Upper lobe of left lung (tissue), 6 donors: Measurements from ENCODE around the gene TESPA1. TPM values are rescaled to one million over a fixed set of nuclear protein-coding genes. Genes with fewer than 3 reads are reported as not detected.

Experiments
- ATAC-seq, 2 donors: fragments of 200-7000 bp; cut with Tn5 transposase; one replicate each; pipeline ENCODE4 v1.9.1; 2022; ENCODE audit warnings: mild to moderate bottlenecking in 2 of 2, moderate library complexity in 2 of 2; ENCODE audit not compliant: low FRiP score in 2 of 2
- DNase-seq, 2 donors: peaks; one replicate each; pipeline ENCODE4 v3.0.0-alpha.2; 2019 to 2020
- H3K27ac ChIP-seq, 4 donors: fragments of 200-600 bp; sonication (generic); one replicate each; pipeline ENCODE4 v1.5.1; 2016 to 2019
- H3K27me3 ChIP-seq, 4 donors: fragments of 200-600 bp; sonication (generic); one replicate each; pipeline ENCODE4 v1.5.1; 2017 to 2019
- H3K36me3 ChIP-seq, 4 donors: fragments of 200-600 bp; sonication (generic); one replicate each; pipeline ENCODE4 v1.5.1; 2016 to 2019
- H3K4me1 ChIP-seq, 4 donors: fragments of 200-600 bp; sonication (generic); one replicate each; pipeline ENCODE4 v1.5.1; 2018 to 2019
- H3K4me3 ChIP-seq, 4 donors: fragments of 200-600 bp; sonication (generic); one replicate each; pipeline ENCODE4 v1.5.1; 2017 to 2019; ENCODE audit warnings: mild to moderate bottlenecking in 2 of 4, moderate library complexity in 1 of 4
- H3K9me3 ChIP-seq, 4 donors: fragments of 200-600 bp; sonication (generic); one replicate each; pipeline ENCODE4 v1.5.1; 2018 to 2019
- EP300 ChIP-seq, 4 donors: sonication (generic); formaldehyde crosslinking; IDR thresholded peaks; one replicate each; pipeline ENCODE4 v1.5.1; 2017; ENCODE audit warnings: antibody characterized with exemption in 4 of 4, control low read depth in 2 of 4
- POLR2A ChIP-seq, 4 donors: fragments of 450-650 bp; IDR thresholded peaks; one replicate each; pipeline ENCODE4 v1.5.1; 2016 to 2017; ENCODE audit warnings: antibody characterized with exemption in 4 of 4, mild to moderate bottlenecking in 2 of 4
- POLR2AphosphoS5 ChIP-seq, 2 donors: sonication (generic); formaldehyde crosslinking; IDR thresholded peaks; one replicate each; pipeline ENCODE4 v1.5.1; 2017; ENCODE audit warnings: antibody characterized with exemption in 2 of 2
- WGBS, 2 donors: methylation state at CpG; one replicate each; pipeline ENCODE4 v1.1.5; 2017 to 2018; 5-methylcytosine and 5-hydroxymethylcytosine counted together
- total RNA-seq, 6 donors: library from RNA; depleted of rRNA in 4 of 6; stranded (reverse); fragments of >200 nt in 4 of 6; gene quantifications; one replicate each; pipeline versions ENCODE4 v1.1.0 to v1.2.1, GENCODE V29; 2016 to 2021
- TF ChIP-seq, protein P1 (sequence below), 6 experiments: fragments of 450-650 bp in 4 of 6; fragments of 200-600 bp in 2 of 6; sonication (generic) in 2 of 6; IDR thresholded peaks; one replicate each; pipeline ENCODE4 v1.5.1; 2016 to 2019; ENCODE audit warnings: antibody characterized with exemption in 6 of 6
- donor health status: DM: no; HTN: no; CAD: no; lungs with moderate emphysema.
- donor health status: DM: no; HTN: yes; CAD: no; lungs with severe emphysema.

TESPA1 gene
- total RNA-seq, 6 donors from 2014 or later: 2.7 to 10.5 (median 4.3) TPM

DNA sequence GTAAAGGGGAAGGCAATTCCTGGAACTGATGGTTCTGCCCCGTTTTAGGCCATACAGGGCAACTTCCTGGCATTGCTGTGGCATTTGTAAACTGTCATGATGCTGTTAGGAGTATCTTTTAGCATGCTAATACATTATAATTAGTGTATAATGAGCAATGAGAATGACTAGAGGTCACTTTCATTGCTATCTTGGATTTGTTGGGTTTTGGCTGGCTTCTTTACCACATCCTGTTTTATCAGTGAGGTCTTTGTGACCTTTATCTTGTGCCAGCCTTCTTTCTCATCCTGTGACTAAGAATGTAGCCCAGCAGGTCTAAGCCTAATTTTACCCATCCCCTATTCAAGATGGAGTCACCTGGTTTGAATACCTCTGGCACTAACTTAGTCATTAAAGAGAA is 51.2 kb downstream of the TESPA1 start:
- Histone ChIP-seq H3K36me3 (no peaks in the 10 kb centered on the region), H3K4me1 (peaks cover 0 to 15% (median 0%) of the 10 kb centered on the region in 4 donors)

DNA sequence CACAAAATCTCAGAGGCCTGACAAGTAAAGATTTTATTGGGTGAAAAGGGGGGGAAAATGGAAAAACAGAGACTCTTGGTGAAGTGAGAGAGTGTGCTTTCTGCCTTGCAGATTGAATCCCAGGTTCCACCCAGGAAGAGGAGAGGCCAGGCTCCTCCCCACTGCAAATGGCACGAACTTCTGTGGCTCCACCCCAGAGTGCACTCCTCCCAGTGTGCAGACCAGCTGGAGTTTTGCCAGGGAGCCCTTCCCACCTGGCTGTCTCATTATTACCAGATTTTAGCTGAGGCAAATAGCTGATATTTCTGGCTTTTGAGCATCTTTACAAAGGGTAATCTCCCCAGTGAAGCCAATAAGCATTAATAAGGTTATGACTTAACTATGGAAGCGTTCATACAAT is 51.9 kb downstream of the TESPA1 start:
- no peaks in the 10 kb centered on the region for H3K36me3 ChIP-seq
- no peaks in the 10 kb centered on the region for H3K27me3 ChIP-seq
- ATAC-seq (no peak), DNase-seq (no peak)
- peaks cover 0 to 15% (median 0%) of the 10 kb centered on the region in 4 donors for H3K4me1 ChIP-seq
- H3K9me3 ChIP-seq: peaks cover 5 to 16% (median 13%) of the 10 kb centered on the region in 4 donors
- TF ChIP-seq POLR2A (IDR thresholded peaks at IDR 0.05): no peak
- no peak for TF ChIP-seq POLR2AphosphoS5 (IDR thresholded peaks at IDR 0.05)
- TF ChIP-seq, protein P1, sequence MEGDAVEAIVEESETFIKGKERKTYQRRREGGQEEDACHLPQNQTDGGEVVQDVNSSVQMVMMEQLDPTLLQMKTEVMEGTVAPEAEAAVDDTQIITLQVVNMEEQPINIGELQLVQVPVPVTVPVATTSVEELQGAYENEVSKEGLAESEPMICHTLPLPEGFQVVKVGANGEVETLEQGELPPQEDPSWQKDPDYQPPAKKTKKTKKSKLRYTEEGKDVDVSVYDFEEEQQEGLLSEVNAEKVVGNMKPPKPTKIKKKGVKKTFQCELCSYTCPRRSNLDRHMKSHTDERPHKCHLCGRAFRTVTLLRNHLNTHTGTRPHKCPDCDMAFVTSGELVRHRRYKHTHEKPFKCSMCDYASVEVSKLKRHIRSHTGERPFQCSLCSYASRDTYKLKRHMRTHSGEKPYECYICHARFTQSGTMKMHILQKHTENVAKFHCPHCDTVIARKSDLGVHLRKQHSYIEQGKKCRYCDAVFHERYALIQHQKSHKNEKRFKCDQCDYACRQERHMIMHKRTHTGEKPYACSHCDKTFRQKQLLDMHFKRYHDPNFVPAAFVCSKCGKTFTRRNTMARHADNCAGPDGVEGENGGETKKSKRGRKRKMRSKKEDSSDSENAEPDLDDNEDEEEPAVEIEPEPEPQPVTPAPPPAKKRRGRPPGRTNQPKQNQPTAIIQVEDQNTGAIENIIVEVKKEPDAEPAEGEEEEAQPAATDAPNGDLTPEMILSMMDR (IDR thresholded peaks at IDR 0.05): no peak
- WGBS, 2 donors: 55 to 73% methylated on average over 2 of the region's 2 CpGs
- no peak overlapping the region for H3K4me3 ChIP-seq
- no peak overlapping the region for H3K27ac ChIP-seq

More for the DNA sequence above, 51.2 kb downstream of the TESPA1 start:
- DNase-seq (no peak), ATAC-seq (no peak)
- H3K9me3 ChIP-seq: peaks cover 5 to 16% (median 13%) of the 10 kb centered on the region in 4 donors
- 22 to 53% methylated on average over 1 of the region's 1 CpG for WGBS, 2 donors
- H3K4me3 ChIP-seq: no peak overlapping the region
- H3K27ac ChIP-seq: no peak overlapping the region
- no peaks in the 10 kb centered on the region for H3K27me3 ChIP-seq
- TF ChIP-seq EP300 (IDR thresholded peaks at IDR 0.05) (no peak), POLR2A (IDR thresholded peaks at IDR 0.05) (no peak), POLR2AphosphoS5 (IDR thresholded peaks at IDR 0.05) (no peak)
- TF ChIP-seq, protein P1 (IDR thresholded peaks at IDR 0.05): no peak

DNA sequence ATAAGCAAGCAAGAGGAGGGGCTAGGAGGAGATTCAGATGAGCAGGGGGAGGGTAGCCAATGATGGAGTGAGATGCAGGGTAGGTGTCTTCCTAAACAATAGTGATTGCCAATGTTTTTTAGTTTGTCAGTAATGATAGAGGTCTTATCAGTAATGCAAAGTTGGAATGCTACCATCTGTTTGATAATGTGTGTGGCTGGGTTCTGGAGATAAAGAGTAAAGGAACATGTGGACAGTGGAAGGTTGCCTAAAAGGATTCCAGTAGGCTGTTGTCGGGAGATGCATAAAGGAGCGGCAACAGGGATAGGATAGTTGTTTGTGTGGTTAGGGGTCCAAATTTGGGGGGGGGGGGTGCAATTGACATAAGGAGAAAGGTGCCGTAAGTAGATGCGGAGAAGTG is 52.5 kb downstream of the TESPA1 start:
- TF ChIP-seq POLR2A (IDR thresholded peaks at IDR 0.05): no peak
- TF ChIP-seq EP300 (IDR thresholded peaks at IDR 0.05): no peak
- TF ChIP-seq, protein P1 (IDR thresholded peaks at IDR 0.05): no peak
- no peak for TF ChIP-seq POLR2AphosphoS5 (IDR thresholded peaks at IDR 0.05)
- DNase-seq: no peak
- ATAC-seq: no peak
- Histone ChIP-seq H3K27ac (no peak overlapping the region), H3K36me3 (no peaks in the 10 kb centered on the region), H3K27me3 (no peaks in the 10 kb centered on the region), H3K4me3 (no peak overlapping the region), H3K9me3 (peaks cover 5 to 16% (median 13%) of the 10 kb centered on the region in 4 donors), H3K4me1 (peaks cover 0 to 15% (median 0%) of the 10 kb centered on the region in 4 donors)
- 96 to 98% methylated on average over 4 of the region's 4 CpGs for WGBS, 2 donors

DNA sequence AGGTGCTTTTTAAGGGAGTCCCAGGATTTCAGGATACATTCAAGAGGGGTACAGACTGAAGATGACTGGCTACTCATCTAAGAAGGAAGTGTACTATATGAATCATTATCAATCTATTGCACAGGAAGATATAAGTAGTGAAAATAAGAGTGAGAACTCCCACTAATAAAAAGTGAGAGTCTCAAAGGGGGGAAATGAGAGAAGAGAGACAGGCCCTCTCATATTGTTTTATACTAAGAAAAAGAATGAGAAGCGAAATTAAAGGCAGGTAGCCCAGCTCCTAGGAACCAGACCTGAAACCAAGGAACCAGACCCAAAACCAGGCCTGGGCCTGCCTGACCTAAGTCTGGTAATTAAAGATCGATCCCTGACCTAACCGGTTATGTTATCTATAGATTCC is 54.6 kb downstream of the TESPA1 start:
- 61 to 90% methylated on average over 3 of the region's 3 CpGs for WGBS, 2 donors
- Histone ChIP-seq H3K36me3 (no peaks in the 10 kb centered on the region), H3K27me3 (no peaks in the 10 kb centered on the region), H3K27ac (no peak overlapping the region), H3K4me1 (peaks cover 0 to 13% (median 0%) of the 10 kb centered on the region in 4 donors), H3K9me3 (peaks cover 5 to 16% (median 13%) of the 10 kb centered on the region in 4 donors), H3K4me3 (no peak overlapping the region)
- ATAC-seq (no peak), DNase-seq (no peak)
- TF ChIP-seq POLR2AphosphoS5 (IDR thresholded peaks at IDR 0.05) (no peak), EP300 (IDR thresholded peaks at IDR 0.05) (no peak), POLR2A (IDR thresholded peaks at IDR 0.05) (no peak)
- TF ChIP-seq, protein P1 (IDR thresholded peaks at IDR 0.05): no peak

DNA sequence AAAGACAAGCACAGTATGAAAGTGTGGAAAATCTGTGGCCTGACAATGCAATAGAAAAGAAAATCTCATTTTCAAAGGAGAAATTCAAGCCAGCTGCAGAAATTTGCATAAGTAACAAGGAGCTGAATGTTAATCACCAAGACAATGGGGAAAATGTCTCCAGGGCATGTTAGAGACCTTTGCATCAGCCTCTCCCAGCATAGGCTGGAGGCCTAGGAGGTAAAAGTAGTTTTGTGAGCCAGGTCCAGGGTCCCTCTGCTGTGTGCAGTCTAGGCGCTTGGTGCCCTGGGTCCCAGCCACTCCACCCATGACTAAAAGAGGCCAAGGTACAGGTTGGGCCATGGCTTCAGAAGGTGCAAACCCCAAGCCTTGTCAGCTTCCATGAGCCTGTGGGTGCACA is 58.3 kb downstream of the TESPA1 start:
- 100% methylated on average over 1 of the region's 1 CpG; no CpG with 5 or more reads in 1 of the 2 donors for WGBS, 2 donors
- ATAC-seq: no peak
- H3K27ac ChIP-seq: no peak overlapping the region

More for the DNA sequence above, 58.3 kb downstream of the TESPA1 start:
- Histone ChIP-seq H3K4me1 (no peaks in the 10 kb centered on the region), H3K36me3 (no peaks in the 10 kb centered on the region), H3K27me3 (no peaks in the 10 kb centered on the region), H3K4me3 (no peak overlapping the region), H3K9me3 (peaks cover 5 to 16% (median 13%) of the 10 kb centered on the region in 4 donors)
- no peak for DNase-seq
- TF ChIP-seq EP300 (IDR thresholded peaks at IDR 0.05): no peak
- TF ChIP-seq POLR2A (IDR thresholded peaks at IDR 0.05): no peak
- TF ChIP-seq, protein P1 (IDR thresholded peaks at IDR 0.05): no peak
- no peak for TF ChIP-seq POLR2AphosphoS5 (IDR thresholded peaks at IDR 0.05)
